Activated naive CD8-positive, alpha-beta T cell treated with anti-CD3 and anti-CD28 coated beads, Interleukin-2, amount 10 ng/mL, durations not matched to agents 7 days and 5 days (primary cell): ENCODE results near the gene NHLRC4. TPM values are rescaled to one million over a fixed set of nuclear protein-coding genes. Genes with fewer than 3 reads are reported as not detected.

Experiments used
- ATAC-seq: fragments of 150-1000 bp; cut with Tn5 transposase; one replicate; pipeline ENCODE4 v1.10.0; 2021; ENCODE audit warnings: low read depth, moderate library complexity
- POLR2A ChIA-PET: fragments of 350-600 bp; sonication (Branson Sonifier 250); formaldehyde crosslinking; loops from one replicate; lab custom pipeline; 2021; ENCODE audit warnings: antibody characterized with exemption; lab: Charles Lee
- DNase-seq: peaks from one replicate; pipeline ENCODE4 v3.0.0; 2021
- H3K27ac Mint-ChIP-seq: one replicate; pipeline ENCODE4 v1.8.0; 2022; ENCODE audit warnings: mild to moderate bottlenecking, mixed read lengths
- H3K27me3 Mint-ChIP-seq: one replicate; pipeline ENCODE4 v1.8.0; 2022; ENCODE audit warnings: mild to moderate bottlenecking, moderate library complexity, mixed read lengths
- H3K36me3 Mint-ChIP-seq: one replicate; pipeline ENCODE4 v1.8.0; 2021; ENCODE audit warnings: mild to moderate bottlenecking, mixed read lengths
- H3K4me1 Mint-ChIP-seq: one replicate; pipeline ENCODE4 v1.8.0; 2021; ENCODE audit warnings: mixed read lengths
- H3K4me3 Mint-ChIP-seq: one replicate; pipeline ENCODE4 v1.8.0; 2022; ENCODE audit warnings: mild to moderate bottlenecking, moderate library complexity, mixed read lengths
- H3K9me3 Mint-ChIP-seq: one replicate; pipeline ENCODE4 v1.8.0; 2021; ENCODE audit warnings: mixed read lengths
- total RNA-seq, 2 experiments: library from RNA; stranded (reverse); gene quantifications; one replicate each; pipeline ENCODE4 v1.2.3, GENCODE V29; 2021

Gene NHLRC4
- total RNA-seq, 2 experiments from 2014 or later = 3.0 to 3.6 TPM

- Mint-ChIP-seq H3K27me3 (no peaks in the 10 kb centered on the region), H3K4me1 (no peaks in the 10 kb centered on the region), H3K36me3 (peaks cover 4% of the 10 kb centered on the region), H3K4me3 (no peak overlapping the region), H3K27ac (no peak overlapping the region), H3K9me3 (no peaks in the 10 kb centered on the region)
- ATAC-seq (no peak), DNase-seq (no peak)
- POLR2A ChIA-PET = interaction anchor here (0.9 kb wide), 1 partner anchor 8 kb away, joined by 3 read pairs; the partner anchor contains the start of gene CAPN15
These were observed 31.1 kb upstream of the NHLRC4 start for GRCh38 chr16:535446-536405.

- Mint-ChIP-seq H3K4me1 (no peaks in the 10 kb centered on the region), H3K27me3 (no peaks in the 10 kb centered on the region), H3K27ac (no peak overlapping the region), H3K9me3 (no peaks in the 10 kb centered on the region), H3K4me3 (no peak overlapping the region), H3K36me3 (peaks cover 4% of the 10 kb centered on the region)
- POLR2A ChIA-PET = interaction anchor here (0.9 kb wide), 1 partner anchor 9 kb away, joined by 3 read pairs; the partner anchor contains the start of gene CAPN15
- no peak for ATAC-seq
- no peak for DNase-seq
These were observed 30.1 kb upstream of the NHLRC4 start for GRCh38 chr16:536746-537145.

GRCh38 chr16:537415-538335 lies 29.1 kb upstream of the NHLRC4 start:
- H3K27ac Mint-ChIP-seq = no peak overlapping the region
- H3K4me1 Mint-ChIP-seq = no peaks in the 10 kb centered on the region
- POLR2A ChIA-PET = no interaction called here
- ATAC-seq (no peak), DNase-seq (no peak)
- H3K36me3 Mint-ChIP-seq = peaks cover 4% of the 10 kb centered on the region
- no peak overlapping the region for H3K4me3 Mint-ChIP-seq
- no peaks in the 10 kb centered on the region for H3K27me3 Mint-ChIP-seq
- H3K9me3 Mint-ChIP-seq = no peaks in the 10 kb centered on the region

GRCh38 chr16:539901-540530 lies 26.8 kb upstream of the NHLRC4 start:
- Mint-ChIP-seq H3K27ac (no peak overlapping the region), H3K9me3 (no peaks in the 10 kb centered on the region)
- POLR2A ChIA-PET = no interaction called here

GRCh38 chr16:540645-541340 lies 26.0 kb upstream of the NHLRC4 start:
- H3K36me3 Mint-ChIP-seq = peaks cover 4% of the 10 kb centered on the region
- POLR2A ChIA-PET = no interaction called here
- no peak for ATAC-seq
- no peak overlapping the region for H3K27ac Mint-ChIP-seq
- DNase-seq = no peak
- H3K4me3 Mint-ChIP-seq = no peak overlapping the region
- H3K4me1 Mint-ChIP-seq = no peaks in the 10 kb centered on the region
- H3K9me3 Mint-ChIP-seq = no peaks in the 10 kb centered on the region
- no peaks in the 10 kb centered on the region for H3K27me3 Mint-ChIP-seq

More at GRCh38 chr16:539901-540530, 26.8 kb upstream of the NHLRC4 start:
- Mint-ChIP-seq H3K27me3 (no peaks in the 10 kb centered on the region), H3K4me1 (no peaks in the 10 kb centered on the region), H3K36me3 (peaks cover 4% of the 10 kb centered on the region), H3K4me3 (no peak overlapping the region)
- ATAC-seq (no peak), DNase-seq (no peak)

- Mint-ChIP-seq H3K4me3 (no peak overlapping the region), H3K36me3 (peaks cover 2% of the 10 kb centered on the region), H3K9me3 (no peaks in the 10 kb centered on the region), H3K4me1 (no peaks in the 10 kb centered on the region), H3K27ac (no peak overlapping the region), H3K27me3 (no peaks in the 10 kb centered on the region)
- DNase-seq (no peak), ATAC-seq (no peak)
- POLR2A ChIA-PET = no interaction called here
These were observed 23.3 kb upstream of the NHLRC4 start for GRCh38 chr16:543301-544164.

GRCh38 chr16:544517-544916 lies 22.3 kb upstream of the NHLRC4 start:
- ATAC-seq (no peak), DNase-seq (no peak)
- POLR2A ChIA-PET = interaction anchor here (0.6 to 0.7 kb wide), 2 partner anchors 15 to 43 kb away, joined by 3 read pairs; no protein-coding TSS in a partner anchor
- H3K9me3 Mint-ChIP-seq = no peaks in the 10 kb centered on the region
- no peak overlapping the region for H3K27ac Mint-ChIP-seq
- no peaks in the 10 kb centered on the region for H3K27me3 Mint-ChIP-seq
- H3K4me1 Mint-ChIP-seq = no peaks in the 10 kb centered on the region
- H3K36me3 Mint-ChIP-seq = no peaks in the 10 kb centered on the region
- H3K4me3 Mint-ChIP-seq = no peak overlapping the region

- H3K4me1 Mint-ChIP-seq = no peaks in the 10 kb centered on the region
- no peak overlapping the region for H3K4me3 Mint-ChIP-seq
- ATAC-seq (peak; percentile 61), DNase-seq (peak; percentile 62)
- no peaks in the 10 kb centered on the region for H3K27me3 Mint-ChIP-seq
- no peaks in the 10 kb centered on the region for H3K9me3 Mint-ChIP-seq
- no peak overlapping the region for H3K27ac Mint-ChIP-seq
- no peaks in the 10 kb centered on the region for H3K36me3 Mint-ChIP-seq
- POLR2A ChIA-PET = no interaction called here
These were observed 19.7 kb upstream of the NHLRC4 start for GRCh38 chr16:546909-547770.

- Mint-ChIP-seq H3K9me3 (no peaks in the 10 kb centered on the region), H3K27me3 (no peaks in the 10 kb centered on the region)
- POLR2A ChIA-PET = no interaction called here
These were observed 18.2 kb upstream of the NHLRC4 start for GRCh38 chr16:548586-548985.

GRCh38 chr16:549544-550263 lies 17.1 kb upstream of the NHLRC4 start:
- DNase-seq = no peak
- Mint-ChIP-seq H3K4me3 (no peak overlapping the region), H3K9me3 (no peaks in the 10 kb centered on the region), H3K27me3 (no peaks in the 10 kb centered on the region), H3K4me1 (no peaks in the 10 kb centered on the region), H3K27ac (no peak overlapping the region), H3K36me3 (no peaks in the 10 kb centered on the region)
- no peak for ATAC-seq
- POLR2A ChIA-PET = no interaction called here

More at GRCh38 chr16:548586-548985, 18.2 kb upstream of the NHLRC4 start:
- ATAC-seq (no peak), DNase-seq (no peak)
- H3K27ac Mint-ChIP-seq = no peak overlapping the region
- no peaks in the 10 kb centered on the region for H3K4me1 Mint-ChIP-seq
- no peak overlapping the region for H3K4me3 Mint-ChIP-seq
- H3K36me3 Mint-ChIP-seq = no peaks in the 10 kb centered on the region

- ATAC-seq = no peak
- DNase-seq = no peak
- Mint-ChIP-seq H3K4me3 (no peak overlapping the region), H3K4me1 (no peaks in the 10 kb centered on the region), H3K27ac (no peak overlapping the region), H3K36me3 (no peaks in the 10 kb centered on the region), H3K9me3 (no peaks in the 10 kb centered on the region), H3K27me3 (no peaks in the 10 kb centered on the region)
- POLR2A ChIA-PET = no interaction called here
These were observed 15.6 kb upstream of the NHLRC4 start for GRCh38 chr16:551210-551609.
